Activated CD8-positive, alpha-beta memory T cell treated with anti-CD3 and anti-CD28 coated beads, Interleukin-2, amount 50 U/mL, for 4 hours (primary cell): Measurements from ENCODE around the gene CFLAR.
"Not testable (repeated sequence)": the region's sequence is repeated elsewhere in the genome, so short reads cannot be mapped to it uniquely, and the experiment has no call there.

Experiments
- DNase-seq: peaks from one replicate; pipeline ENCODE4 v3.0.0-alpha.2; 2020

Gene CFLAR

GRCh38 chr2:201118961-201119854 lies 3.2 kb downstream of the CFLAR start:
- no peak for DNase-seq

GRCh38 chr2:201122276-201122675 lies 6.3 kb downstream of the CFLAR start:
- no peak for DNase-seq

- DNase-seq: no peak
These were observed 10.6 kb downstream of the CFLAR start for GRCh38 chr2:201126308-201127151.

GRCh38 chr2:201127152-201127511 lies 11.2 kb downstream of the CFLAR start:
- DNase-seq: no peak

GRCh38 chr2:201127570-201127969 lies 11.6 kb downstream of the CFLAR start:
- peak; percentile 46 for DNase-seq

- DNase-seq: no peak
These were observed 12.1 kb downstream of the CFLAR start for GRCh38 chr2:201128033-201128432.

- no peak for DNase-seq
These were observed 13.1 kb downstream of the CFLAR start for GRCh38 chr2:201128933-201129505.

- no peak for DNase-seq
These were observed 14.7 kb downstream of the CFLAR start for GRCh38 chr2:201130524-201131186.

GRCh38 chr2:201132518-201132917 lies 16.6 kb downstream of the CFLAR start:
- DNase-seq: no peak

- no peak for DNase-seq
These were observed 19.4 kb downstream of the CFLAR start for GRCh38 chr2:201135386-201135785.

GRCh38 chr2:201136889-201137321 lies 20.9 kb downstream of the CFLAR start:
- no peak for DNase-seq

GRCh38 chr2:201137505-201138400 lies 21.8 kb downstream of the CFLAR start:
- no peak for DNase-seq

GRCh38 chr2:201138401-201138970 lies 22.5 kb downstream of the CFLAR start:
- DNase-seq: no peak

GRCh38 chr2:201138986-201139781 lies 23.2 kb downstream of the CFLAR start:
- DNase-seq: not testable (repeated sequence)

GRCh38 chr2:201139836-201140604 lies 24.1 kb downstream of the CFLAR start:
- DNase-seq: no peak

- no peak for DNase-seq
These were observed 28.4 kb downstream of the CFLAR start for GRCh38 chr2:201144101-201145051.

- DNase-seq: no peak
These were observed 32.5 kb downstream of the CFLAR start for GRCh38 chr2:201148434-201148990.
